Right hindlimb (tissue), 1 donor: Measurements from ENCODE around the gene SDHD.

Experiments
- DNase-seq: peaks from one replicate; pipeline ENCODE4 v3.0.0-alpha.2; 2018

SDHD gene

DNA sequence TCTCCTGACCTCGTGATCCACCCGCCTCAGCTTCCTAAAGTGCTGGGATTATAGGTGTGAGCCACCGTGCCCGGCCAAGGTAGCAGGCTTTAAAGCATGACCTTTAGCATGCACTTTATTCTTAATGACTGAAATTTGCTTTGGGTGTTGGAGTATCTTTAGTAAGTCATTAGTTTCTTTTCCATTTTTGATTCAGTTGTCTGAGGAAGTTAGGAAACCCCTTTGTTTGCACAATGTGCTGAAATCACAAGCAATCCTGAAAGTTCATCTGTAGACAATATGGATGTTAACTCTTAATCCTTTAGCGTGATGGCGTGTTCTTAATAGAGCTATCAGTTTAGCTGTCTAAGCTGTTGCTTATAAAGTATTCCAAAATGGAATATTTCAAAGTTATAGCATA is 16.8 kb downstream of the SDHD start:
- no peak for DNase-seq

DNA sequence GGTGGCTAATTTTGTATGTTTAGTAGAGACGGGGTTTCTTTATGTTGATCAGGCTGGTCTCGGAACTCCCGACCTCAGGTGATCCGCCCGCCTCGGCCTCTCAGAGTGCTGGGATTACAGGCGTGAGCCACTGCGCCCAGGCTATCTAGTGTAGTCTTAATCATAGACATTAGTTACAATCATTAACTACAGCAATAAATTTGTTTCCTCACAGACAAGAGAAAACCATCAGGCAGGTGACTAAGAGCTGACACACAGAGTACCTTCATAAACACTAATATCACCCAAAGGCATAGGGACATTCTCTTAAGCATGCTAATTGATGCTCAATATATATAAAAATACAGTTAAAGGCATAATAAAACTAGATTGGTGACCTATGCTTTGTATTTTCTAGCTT is 19.4 kb downstream of the SDHD start:
- DNase-seq, result no peak

DNA sequence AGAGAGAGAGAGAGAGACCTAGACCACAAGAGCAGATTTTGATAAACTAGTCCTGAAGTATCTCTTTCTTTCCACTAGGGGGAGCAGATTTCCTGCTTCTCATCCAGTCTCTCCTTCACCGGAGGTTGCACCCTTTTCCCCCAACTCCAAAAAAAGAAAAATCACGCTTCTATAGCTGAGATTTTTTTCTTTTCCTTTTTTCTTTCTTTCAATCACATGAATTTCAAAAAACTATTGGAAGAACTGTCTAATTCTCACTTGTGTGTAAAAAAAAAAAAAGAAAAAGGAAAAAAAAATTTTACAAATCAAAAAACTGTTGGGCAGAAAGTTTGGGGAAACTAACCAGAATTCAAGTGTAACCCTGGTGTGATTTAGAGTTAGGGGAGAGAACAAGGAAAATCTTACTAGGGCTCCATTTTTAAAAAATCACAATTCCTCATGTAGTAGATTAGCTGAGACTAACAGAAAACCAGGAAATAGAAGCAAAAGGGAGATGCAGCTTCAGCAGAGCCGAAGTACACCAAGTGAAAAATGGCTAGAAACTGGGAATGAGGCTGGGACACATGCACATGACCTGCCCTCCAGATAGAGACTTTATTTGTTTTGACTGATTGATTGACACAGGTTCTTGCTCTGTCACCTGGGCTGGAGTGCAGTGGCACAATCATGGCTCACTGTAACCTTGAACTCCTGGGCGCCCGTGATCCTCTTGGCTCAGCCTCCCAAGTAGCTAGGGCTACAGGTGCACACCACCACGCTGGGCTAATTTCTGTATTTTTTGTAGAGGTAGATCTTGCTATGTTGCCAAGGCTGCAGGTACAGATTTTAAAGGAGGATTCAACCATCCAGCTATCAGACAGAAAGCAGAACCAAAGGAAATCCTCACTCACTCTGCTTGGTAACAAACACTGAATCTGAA is 27.1 kb downstream of the SDHD start:
- no peak for DNase-seq

DNA sequence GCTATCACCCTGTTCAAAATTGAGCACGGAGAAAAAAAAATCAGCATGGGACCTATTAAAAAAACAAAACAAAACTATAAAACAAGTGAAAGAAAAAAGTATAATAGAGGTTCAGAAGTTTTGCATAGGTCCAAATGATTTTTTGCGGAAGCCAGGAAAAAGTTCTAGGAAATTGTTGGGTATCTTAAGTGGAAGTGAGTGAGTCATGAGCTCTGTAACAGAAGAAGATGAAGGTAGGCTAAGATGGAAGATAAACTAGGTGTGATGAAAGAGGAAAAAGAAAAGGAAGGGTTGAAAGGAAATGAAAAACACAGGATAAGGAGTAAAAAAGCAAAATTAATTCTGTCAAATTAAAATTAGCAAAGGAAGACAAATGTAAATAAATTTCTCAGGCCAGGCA is 27.8 kb downstream of the SDHD start:
- DNase-seq, result no peak

DNA sequence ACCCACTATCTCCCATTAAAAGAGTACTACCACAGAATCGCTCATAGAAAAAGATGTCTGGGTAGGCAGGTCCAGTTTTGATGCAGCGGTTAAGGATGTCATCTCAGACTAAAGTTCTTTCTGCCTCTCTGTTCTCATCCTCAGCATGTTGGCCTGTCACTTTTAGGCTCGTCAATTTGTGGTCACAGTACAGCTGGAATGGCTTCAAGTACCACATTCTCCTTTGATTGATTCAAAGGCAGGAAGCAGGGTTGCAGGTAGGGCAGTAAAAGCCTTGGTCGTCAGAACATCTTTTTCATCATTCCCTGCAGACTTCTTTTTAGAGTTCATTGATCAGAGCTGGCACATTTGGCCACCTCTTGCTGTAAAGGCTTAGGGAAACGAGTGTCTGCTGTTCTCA is 28.7 kb downstream of the SDHD start:
- DNase-seq, result no peak

DNA sequence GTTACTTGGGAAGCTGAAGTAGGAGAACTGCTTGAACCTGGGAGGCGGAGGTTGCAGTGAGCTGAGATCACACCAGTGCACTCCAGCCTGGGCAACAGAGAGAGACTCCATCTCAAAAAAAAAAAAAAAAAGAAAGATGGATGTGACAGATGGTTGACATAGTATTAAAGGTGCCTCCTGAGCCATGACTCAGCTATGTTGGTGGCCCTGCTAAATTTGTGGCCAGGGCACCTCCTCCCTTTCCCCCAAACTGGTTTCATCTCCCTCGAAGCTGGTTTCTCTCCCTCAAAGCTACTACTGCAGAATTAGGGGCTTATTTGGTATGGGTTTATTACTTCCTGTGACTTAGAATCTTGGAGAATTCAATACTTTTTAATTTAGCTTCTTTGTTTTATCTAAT is 31.5 kb downstream of the SDHD start:
- no peak for DNase-seq

DNA sequence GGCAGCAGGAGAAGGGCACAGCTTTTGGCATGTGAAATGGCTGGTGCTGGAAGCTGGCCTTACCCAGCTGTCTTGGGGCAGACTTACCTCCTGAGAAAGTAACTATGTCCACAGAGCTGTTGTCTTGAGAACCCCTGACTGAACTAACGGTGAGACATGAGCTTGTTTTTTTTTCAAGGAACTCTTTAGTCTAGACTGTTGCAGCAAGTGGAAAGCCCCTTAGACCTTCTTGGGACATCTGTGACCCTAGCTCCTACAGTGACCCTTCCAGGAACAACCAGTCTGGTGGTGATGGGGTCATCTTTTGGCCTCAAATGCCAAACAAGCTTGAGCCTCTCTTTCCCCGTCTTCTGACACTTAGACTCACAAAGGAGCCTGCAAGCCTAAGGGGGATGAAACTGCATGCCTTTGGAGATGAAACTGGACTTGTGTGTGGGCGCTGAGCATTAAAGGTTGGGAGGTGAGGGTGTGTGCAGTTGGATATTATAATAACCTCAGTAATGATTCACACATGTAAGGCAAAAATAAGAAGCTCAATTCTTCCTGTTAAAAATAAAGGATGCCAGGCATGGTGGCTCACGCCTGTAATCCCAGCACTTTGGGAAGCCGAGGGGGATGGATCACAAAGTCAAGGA is 35.4 kb downstream of the SDHD start:
- no peak for DNase-seq

DNA sequence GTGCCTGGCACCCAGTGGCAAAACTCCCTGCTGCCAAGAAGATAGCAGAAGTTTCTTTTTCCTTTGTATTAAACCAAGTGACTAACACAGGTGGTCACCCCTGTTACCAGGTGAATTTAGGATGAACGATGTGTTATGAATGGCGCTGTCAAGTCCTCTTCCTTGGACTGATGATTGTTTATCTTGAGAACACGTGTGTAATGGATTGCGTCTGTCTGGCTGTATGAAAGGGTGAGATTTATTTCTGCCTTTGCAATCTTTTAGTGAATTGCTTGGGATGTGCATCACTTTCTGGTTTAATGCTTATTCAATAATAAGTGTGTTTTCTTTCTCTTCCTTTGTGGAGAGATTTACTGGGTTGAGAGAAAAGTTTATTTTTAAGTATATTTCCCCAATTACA is 36.5 kb downstream of the SDHD start:
- DNase-seq, result no peak

DNA sequence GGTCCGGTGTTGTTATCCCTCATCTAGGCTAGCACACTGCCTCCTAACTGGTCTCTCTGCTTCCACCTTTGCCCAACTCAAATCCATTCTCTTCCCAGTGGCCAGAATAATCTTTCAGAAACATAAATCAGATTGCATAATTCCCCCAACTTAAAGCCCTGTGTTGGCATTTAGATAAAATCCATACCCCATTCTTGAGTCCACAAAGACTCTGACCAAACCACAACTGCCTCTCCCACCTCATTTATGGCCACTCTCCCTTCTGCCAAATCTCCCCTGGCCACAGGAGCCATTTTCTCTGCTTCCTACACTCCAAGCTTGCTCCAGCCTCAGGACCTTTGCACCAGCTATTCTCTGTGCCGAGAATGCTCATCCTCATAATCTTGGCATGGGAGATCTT is 40.4 kb downstream of the SDHD start:
- no peak for DNase-seq

DNA sequence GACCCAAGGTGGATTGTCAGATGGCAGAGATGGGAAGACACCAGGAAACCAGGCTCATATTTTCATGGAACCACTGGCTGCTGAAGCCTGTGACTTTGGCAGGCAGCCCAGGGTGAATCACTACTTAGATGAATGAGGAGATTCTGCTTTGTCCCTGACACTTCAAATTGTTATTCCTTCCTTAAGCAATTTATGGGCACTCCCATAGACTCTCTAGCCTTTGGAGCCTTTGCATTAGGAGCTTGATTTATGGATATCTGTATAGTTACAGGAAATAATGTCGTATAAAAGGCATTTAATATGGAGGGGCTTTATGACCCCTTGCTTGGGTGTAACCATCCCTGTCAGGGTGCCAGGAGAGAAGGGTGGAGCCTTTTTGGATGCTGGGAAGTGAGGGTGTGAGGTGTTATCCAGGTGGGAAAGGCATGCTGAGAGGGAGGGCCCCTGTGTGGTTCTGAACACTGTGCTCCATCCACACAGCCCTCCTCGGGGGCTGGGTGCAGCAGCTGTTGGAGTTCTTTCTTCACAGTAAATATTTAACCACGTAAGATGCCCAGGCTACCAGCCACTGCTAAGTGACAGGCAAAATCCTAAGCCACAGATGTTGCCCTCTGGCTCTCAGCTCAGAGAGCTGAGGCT is 41.9 kb downstream of the SDHD start:
- no peak for DNase-seq

DNA sequence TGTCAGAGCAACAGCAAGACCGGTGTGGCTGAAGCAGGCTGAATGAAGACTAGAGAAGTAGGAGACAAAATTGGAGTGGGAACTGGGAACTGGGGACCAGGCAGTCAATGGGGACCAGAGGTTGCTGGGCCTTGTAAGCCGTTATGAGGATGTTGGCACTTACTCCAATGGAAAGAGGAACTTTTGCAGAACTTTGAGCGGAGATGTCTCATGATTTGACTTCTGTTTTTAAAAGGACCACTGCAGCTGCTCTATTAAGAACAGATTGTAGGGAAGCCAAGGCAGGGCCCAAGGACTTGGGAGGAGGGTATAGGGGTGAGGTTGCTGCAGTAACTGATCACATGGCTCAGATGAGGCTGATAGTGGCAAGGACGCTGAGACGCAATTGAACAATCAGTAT is 43.0 kb downstream of the SDHD start:
- no peak for DNase-seq

DNA sequence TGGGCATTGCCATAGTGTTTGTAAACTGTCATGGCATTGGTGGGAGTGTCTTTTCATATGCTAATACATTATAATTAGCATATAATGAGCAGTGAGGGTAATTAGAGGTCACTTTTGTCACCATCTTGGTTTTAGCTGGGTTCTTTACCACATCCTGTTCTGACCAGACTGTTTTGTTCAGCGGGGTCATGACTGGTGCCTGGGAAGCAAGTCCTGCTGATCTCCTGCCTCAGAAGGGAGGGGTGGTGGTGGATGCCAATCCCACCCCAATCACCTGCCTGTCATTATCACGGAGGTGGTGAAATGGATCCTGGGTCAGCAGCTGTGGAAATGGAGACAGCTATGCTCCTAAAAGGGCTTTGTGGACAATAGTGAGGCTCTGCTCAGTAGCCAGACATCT is 46.1 kb downstream of the SDHD start:
- DNase-seq, result no peak

DNA sequence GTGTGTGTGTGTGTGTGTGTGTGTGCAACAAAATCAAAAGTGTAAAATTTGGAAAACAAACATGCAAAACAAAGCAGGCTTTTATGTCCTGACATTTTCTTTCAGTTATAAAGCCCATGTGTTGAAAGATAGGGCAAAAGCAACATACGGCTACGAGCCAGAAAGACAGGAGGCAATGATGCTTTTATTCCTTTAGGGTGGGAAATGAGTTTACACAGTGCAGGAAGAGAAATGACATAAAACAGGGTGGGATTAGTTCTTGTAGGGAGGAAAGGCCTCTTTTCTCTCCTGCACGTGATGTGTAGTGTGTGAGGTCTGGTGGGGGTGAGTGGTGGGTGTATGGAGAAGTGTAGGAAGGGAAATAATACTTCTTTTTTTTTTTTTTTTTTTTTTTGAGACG is 47.8 kb downstream of the SDHD start:
- DNase-seq, result no peak

DNA sequence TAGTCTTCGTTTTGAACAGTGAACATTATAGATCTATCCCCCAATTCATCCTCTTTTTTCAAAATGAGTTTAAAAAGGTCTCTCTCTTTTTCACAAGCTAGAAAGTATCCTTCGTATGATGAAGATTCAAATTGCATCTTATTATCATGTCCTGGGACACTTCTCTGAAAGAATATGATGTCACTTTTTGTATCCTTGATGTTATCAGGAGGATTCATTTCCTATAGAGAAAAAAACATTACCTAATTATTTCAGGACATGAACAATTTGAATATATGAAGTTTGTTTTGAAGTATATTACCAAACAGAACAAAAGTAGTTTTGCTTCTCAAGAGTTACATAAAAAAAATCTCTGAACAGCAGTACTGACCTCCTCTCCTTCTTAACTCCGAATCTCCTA is 56.9 kb downstream of the SDHD start:
- DNase-seq, result no peak
